H9 (cell line): ENCODE data around the gene CLRN1. TPM values are rescaled to one million over a fixed set of nuclear protein-coding genes. Genes with fewer than 3 reads are reported as not detected.

Experiments
- DNase-seq: peaks from one replicate; pipeline ENCODE4 v3.0.0-alpha.2; 2017
- H2AFZ ChIP-seq: one replicate; pipeline ENCODE4 v1.6.1; 2013; ENCODE audit warnings: mild to moderate bottlenecking, low read length, control low read depth, moderate library complexity
- H2AK5ac ChIP-seq: 2 replicates; pipeline ENCODE4 v1.6.1; 2013; ENCODE audit warnings: low read length, control low read depth, mixed read lengths; ENCODE audit not compliant: insufficient read length
- H2BK120ac ChIP-seq: one replicate; pipeline ENCODE4 v1.6.1; 2013; ENCODE audit warnings: low read depth, mild to moderate bottlenecking, low read length, control low read depth, inconsistent platforms; ENCODE audit not compliant: poor library complexity, severe bottlenecking
- H2BK12ac ChIP-seq: 2 replicates; pipeline ENCODE4 v1.6.1; 2013; ENCODE audit warnings: low read length, control low read depth, mixed read lengths, low read depth; ENCODE audit not compliant: insufficient read length
- H2BK15ac ChIP-seq: 2 replicates; pipeline ENCODE4 v1.6.1; 2013; ENCODE audit warnings: low read depth, low read length, control low read depth
- H2BK20ac ChIP-seq: one replicate; pipeline ENCODE4 v1.6.1; 2013; ENCODE audit warnings: low read depth, mild to moderate bottlenecking, low read length, control low read depth, inconsistent platforms; ENCODE audit not compliant: poor library complexity, severe bottlenecking
- H2BK5ac ChIP-seq: 2 replicates; pipeline ENCODE4 v1.6.1; 2013; ENCODE audit warnings: low read length, control low read depth, mixed read lengths; ENCODE audit not compliant: insufficient read length
- H3K14ac ChIP-seq: 2 replicates; pipeline ENCODE4 v1.6.1; 2013; ENCODE audit warnings: low read length, control low read depth; ENCODE audit not compliant: insufficient read depth
- H3K18ac ChIP-seq: 2 replicates; pipeline ENCODE4 v1.6.1; 2013; ENCODE audit warnings: low read depth, mild to moderate bottlenecking, mixed read lengths, low read length, control low read depth; ENCODE audit not compliant: insufficient read length
- H3K23ac ChIP-seq: 2 replicates; pipeline ENCODE4 v1.6.1; 2013; ENCODE audit warnings: low read length, control low read depth, mixed read lengths, low read depth; ENCODE audit not compliant: insufficient read length
- H3K23me2 ChIP-seq: 2 replicates; pipeline ENCODE4 v1.6.1; 2013; ENCODE audit warnings: low read depth, mild to moderate bottlenecking, mixed read lengths, low read length, control low read depth; ENCODE audit not compliant: insufficient read length, poor library complexity, severe bottlenecking
- H3K27ac ChIP-seq: 2 replicates; pipeline ENCODE4 v1.5.1; 2013; ENCODE audit warnings: low read length, control low read depth, mixed read lengths, low read depth; ENCODE audit not compliant: insufficient read length
- H3K27me3 ChIP-seq: 2 replicates; pipeline ENCODE4 v1.6.1; 2013; ENCODE audit warnings: low read length, control low read depth, inconsistent platforms; ENCODE audit not compliant: insufficient read depth
- H3K4ac ChIP-seq: 2 replicates; pipeline ENCODE4 v1.6.1; 2013; ENCODE audit warnings: low read depth, mild to moderate bottlenecking, control low read depth, inconsistent platforms, low read length, moderate library complexity
- H3K4me1 ChIP-seq: 2 replicates; pipeline ENCODE4 v1.6.1; 2013; ENCODE audit warnings: low read length, control low read depth, inconsistent platforms; ENCODE audit not compliant: insufficient read depth
- H3K4me2 ChIP-seq: 2 replicates; pipeline ENCODE4 v1.6.1; 2013; ENCODE audit warnings: low read length, control low read depth, mixed read lengths; ENCODE audit not compliant: insufficient read length, insufficient read depth
- H3K56ac ChIP-seq: 2 replicates; pipeline ENCODE4 v1.6.1; 2013; ENCODE audit warnings: low read depth, mild to moderate bottlenecking, mixed read lengths, low read length, control low read depth; ENCODE audit not compliant: insufficient read length
- H3K79me1 ChIP-seq: 2 replicates; pipeline ENCODE4 v1.6.1; 2013; ENCODE audit warnings: low read depth, mild to moderate bottlenecking, moderate library complexity, low read length, control low read depth, inconsistent platforms; ENCODE audit not compliant: insufficient read depth, poor library complexity, severe bottlenecking
- H3K79me2 ChIP-seq: 2 replicates; pipeline ENCODE4 v1.6.1; 2013; ENCODE audit warnings: low read length, control low read depth, inconsistent platforms; ENCODE audit not compliant: insufficient read depth
- H3K9ac ChIP-seq: 2 replicates; pipeline ENCODE4 v1.6.1; 2013; ENCODE audit warnings: low read length, control low read depth, mixed read lengths; ENCODE audit not compliant: insufficient read length; ENCODE audit errors: extremely low read depth
- H3K9me3 ChIP-seq: one replicate; pipeline ENCODE4 v1.6.1; 2013; ENCODE audit warnings: low read depth, low read length, inconsistent platforms; ENCODE audit not compliant: control insufficient read depth
- H3T11ph ChIP-seq: one replicate; pipeline ENCODE4 v1.6.1; 2013; ENCODE audit warnings: mild to moderate bottlenecking, low read length, control low read depth, inconsistent platforms
- H4K20me1 ChIP-seq: one replicate; pipeline ENCODE4 v1.6.1; 2013; ENCODE audit not compliant: control insufficient read depth, insufficient read length, insufficient read depth
- H4K5ac ChIP-seq: 2 replicates; pipeline ENCODE4 v1.6.1; 2013; ENCODE audit warnings: low read depth, mild to moderate bottlenecking, mixed read lengths, low read length, control low read depth; ENCODE audit not compliant: insufficient read length
- H4K8ac ChIP-seq: replicated peaks from 2 replicates; pipeline ENCODE4 v1.6.1; 2013; ENCODE audit warnings: low read length, control low read depth, mixed read lengths, low read depth; ENCODE audit not compliant: insufficient read length
- H4K91ac ChIP-seq: 2 replicates; pipeline ENCODE4 v1.6.1; 2013; ENCODE audit warnings: low read depth, mild to moderate bottlenecking, moderate library complexity, mixed read lengths, low read length, control low read depth; ENCODE audit not compliant: insufficient read length
- H3K27ac Mint-ChIP-seq, 3 experiments: 2 replicates in 2 of 3; 3 replicates in 1 of 3; pipeline ENCODE4 v1.8.0; 2020 to 2021; ENCODE audit warnings: mixed read lengths in 3 of 3, mild to moderate bottlenecking in 1 of 3, moderate library complexity in 1 of 3
- H3K27me3 Mint-ChIP-seq: 2 replicates; pipeline ENCODE4 v1.8.0; 2021; ENCODE audit warnings: low read depth, mild to moderate bottlenecking, moderate library complexity, mixed read lengths
- H3K36me3 Mint-ChIP-seq, 3 experiments: 2 replicates in 2 of 3; 3 replicates in 1 of 3; pipeline ENCODE4 v1.8.0; 2020 to 2021; ENCODE audit warnings: low read depth in 3 of 3, mixed read lengths in 3 of 3; ENCODE audit not compliant: insufficient read depth in 1 of 3
- H3K4me1 Mint-ChIP-seq, 2 experiments: 2 replicates each; pipeline ENCODE4 v1.8.0; 2020; ENCODE audit warnings: mixed read lengths in 2 of 2
- H3K4me3 Mint-ChIP-seq, 2 experiments: 2 replicates in 1 of 2; 3 replicates in 1 of 2; pipeline ENCODE4 v1.8.0; 2020 to 2021; ENCODE audit warnings: mild to moderate bottlenecking in 2 of 2, mixed read lengths in 2 of 2, moderate library complexity in 1 of 2
- H3K9me3 Mint-ChIP-seq, 2 experiments: 2 replicates in 1 of 2; 3 replicates in 1 of 2; pipeline ENCODE4 v1.8.0; 2020; ENCODE audit warnings: mild to moderate bottlenecking in 2 of 2, mixed read lengths in 2 of 2, moderate library complexity in 1 of 2
- CTCF ChIP-seq: fragments of 200-600 bp; sonication (generic); conservative IDR thresholded peaks from 3 replicates; pipeline ENCODE4 v1.8.0; 2021; ENCODE audit warnings: antibody characterized with exemption, mild to moderate bottlenecking
- WGBS: extraction: QIAGEN DNeasy Blood & Tissue Kit; methylation state at CpG from one replicate; pipeline ENCODE4 v1.1.7; 2013; ENCODE audit warnings: missing lambda C conversion rate, low lambda C conversion rate, mixed read lengths; ENCODE audit not compliant: insufficient read length; ENCODE audit errors: extremely low coverage; 5-methylcytosine and 5-hydroxymethylcytosine counted together
- total RNA-seq: library from RNA; stranded (reverse); gene quantifications from 2 replicates; pipeline ENCODE4 v1.2.1, GENCODE V29; 2021

Gene CLRN1
- total RNA-seq, 1 experiment from 2014 or later: not detected

- no peak overlapping the region for H4K8ac ChIP-seq
- no peak overlapping the region for H3K4me2 ChIP-seq
- Mint-ChIP-seq H3K27ac (no peak overlapping the region; a peak in 1 of 7 replicates), H3K4me1 (no peaks in the 10 kb centered on the region), H3K4me3 (no peak overlapping the region), H3K9me3 (no peaks in the 10 kb centered on the region), H3K36me3 (no peaks in the 10 kb centered on the region), H3K27me3 (peaks cover 1% of the 10 kb centered on the region; the same call in 1 of the 2 replicates)
- no peak overlapping the region for H2BK12ac ChIP-seq
- no peaks in the 10 kb centered on the region for H3K4me1 ChIP-seq
- H3K9me3 ChIP-seq: no peaks in the 10 kb centered on the region
- no peak overlapping the region for H4K91ac ChIP-seq
- H3K18ac ChIP-seq: no peak overlapping the region
- no peak overlapping the region for H2AFZ ChIP-seq
- no peaks in the 10 kb centered on the region for H3K79me1 ChIP-seq
- whole genome bisulfite sequencing: no CpG with 5 or more reads among the region's 6 CpGs
- no peak overlapping the region for H2BK5ac ChIP-seq
- no peaks in the 10 kb centered on the region for H3K79me2 ChIP-seq
- TF ChIP-seq CTCF: no peak
- no peaks in the 10 kb centered on the region for H4K20me1 ChIP-seq
- no peak overlapping the region for H3K56ac ChIP-seq
- H3K4ac ChIP-seq: no peak overlapping the region
- H2BK20ac ChIP-seq: no peak overlapping the region
- H3K27me3 ChIP-seq: no peaks in the 10 kb centered on the region
- H3K9ac ChIP-seq: no peak overlapping the region
- no peak overlapping the region for H2BK120ac ChIP-seq
- H4K5ac ChIP-seq: no peak overlapping the region
- H3K14ac ChIP-seq: no peak overlapping the region
- no peak overlapping the region for H3K27ac ChIP-seq
- H2BK15ac ChIP-seq: no peak overlapping the region
- H3T11ph ChIP-seq: no peak overlapping the region
- no peak overlapping the region for H3K23ac ChIP-seq
- no peak for DNase-seq
- H3K23me2 ChIP-seq: no peaks in the 10 kb centered on the region
- H2AK5ac ChIP-seq: no peak overlapping the region
These were observed 95.8 kb downstream of the CLRN1 start for GRCh38 chr3:150876611-150877265.

Other genes starting within 250 kb of the CLRN1 start
- gene SIAH2, start 209.6 kb downstream of the CLRN1 start, total RNA-seq: 17.4 and 18.6 TPM in 2 replicates
- gene MINDY4B, start 67.3 kb downstream of the CLRN1 start, total RNA-seq: not detected in 2 replicates
- gene MED12L, start 112.9 kb upstream of the CLRN1 start, total RNA-seq: 14.9 and 16.4 TPM in 2 replicates
- not detected in 2 replicates for gene GPR171, start 230.5 kb upstream of the CLRN1 start, total RNA-seq